Fibroblast of mammary gland (primary cell): ENCODE results near the gene NUMB.
A peak's percentile ranks its signal among the peaks of the same experiment; 100 is the strongest.

Source experiments
- DNase-seq: peaks from one replicate; pipeline ENCODE4 v3.0.0-alpha.2; 2010; ENCODE audit warnings: low read depth
- H3K4me3 ChIP-seq: 2 replicates; pipeline ENCODE4 v1.5.1; 2011; ENCODE audit warnings: low read depth, mild to moderate bottlenecking, low read length, moderate library complexity; ENCODE audit not compliant: control insufficient read depth
- CTCF ChIP-seq: conservative IDR thresholded peaks from 2 replicates; pipeline ENCODE4 v1.5.1; 2011; ENCODE audit warnings: low read depth, low read length, inconsistent platforms; ENCODE audit not compliant: control insufficient read depth, insufficient read depth

The NUMB gene

GRCh38 chr14:73237219-73237785, 221.0 kb downstream of the NUMB start, which contains the start of gene PAPLN:
TSS of gene PAPLN (plus strand) at chr14:73237506. CDS start at chr14:73239779, 2,273 bp downstream.
- H3K4me3 ChIP-seq: peak within 1 kb of the TSS; percentile 45
- peak; percentile 31 for DNase-seq
- TF ChIP-seq CTCF: no peak

GRCh38 chr14:73236752-73237218, 221.6 kb downstream of the NUMB start:
- no peak for DNase-seq
- no peak overlapping the region for H3K4me3 ChIP-seq
- no peak for TF ChIP-seq CTCF

- no peak overlapping the region for H3K4me3 ChIP-seq
- DNase-seq: no peak
- TF ChIP-seq CTCF: no peak
Measured at GRCh38 chr14:73236157-73236556, 222.2 kb downstream of the NUMB start.

GRCh38 chr14:73235531-73236155, 222.7 kb downstream of the NUMB start:
- DNase-seq: peak; percentile 21
- no peak for TF ChIP-seq CTCF

GRCh38 chr14:73234586-73235394, 223.6 kb downstream of the NUMB start:
- TF ChIP-seq CTCF: no peak
- no peak for DNase-seq

More at GRCh38 chr14:73235531-73236155, 222.7 kb downstream of the NUMB start:
- H3K4me3 ChIP-seq: no peak overlapping the region

GRCh38 chr14:73234029-73234428, 224.3 kb downstream of the NUMB start:
- TF ChIP-seq CTCF: no peak
- no peak overlapping the region for H3K4me3 ChIP-seq
- no peak for DNase-seq

More at GRCh38 chr14:73234586-73235394, 223.6 kb downstream of the NUMB start:
- H3K4me3 ChIP-seq: no peak overlapping the region
